Body of pancreas (tissue), 4 donors: ENCODE data around the gene MID1.

Experiments
- CTCF ChIP-seq, 7 experiments: fragments of 450-650 bp in 4 of 7; fragments of 200-600 bp in 3 of 7; sonication (generic) in 3 of 7; IDR thresholded peaks; one replicate each; pipeline ENCODE4 v1.5.1; 2016 to 2019; ENCODE audit warnings: antibody characterized with exemption in 7 of 7
- POLR2A ChIP-seq, 3 donors: fragments of 450-650 bp; IDR thresholded peaks; one replicate each; pipeline ENCODE4 v1.6.1; 2016; ENCODE audit warnings: antibody characterized with exemption in 3 of 3, mild to moderate bottlenecking in 2 of 3

GRCh38 chrX:10404436-10404835 is 215.9 kb downstream of the MID1 start:
- TF ChIP-seq CTCF (IDR thresholded peaks at IDR 0.05) (no peak), POLR2A (IDR thresholded peaks at IDR 0.05) (no peak)
